HEK293 (cell line): ENCODE results near the gene PHACTR3.

Source experiments
- CTCF ChIA-PET: fragments of 350-600 bp; formaldehyde crosslinking; extraction: SDS; loops from one replicate; lab custom pipeline; 2021; ENCODE audit warnings: antibody characterized with exemption; lab: Yijun Ruan, JAX
- POLR2A ChIA-PET: fragments of 300-600 bp; formaldehyde crosslinking; extraction: SDS; loops from one replicate; lab custom pipeline; 2020; ENCODE audit warnings: antibody characterized with exemption, inconsistent platforms; lab: Yijun Ruan, JAX
- H3K27ac ChIP-seq: fragments of 200-500 bp; sonication (Bioruptor generic); 2 replicates; pipeline ENCODE4 v1.5.1; 2014; ENCODE audit warnings: low read depth, low read length, control low read depth, inconsistent platforms; ENCODE audit errors: extremely low read depth
- H3K36me3 ChIP-seq, 2 experiments: fragments of 200-500 bp in 1 of 2; sonication (Bioruptor generic) in 1 of 2; 1 replicate in 1 of 2; 2 replicates in 1 of 2; pipeline ENCODE4 v1.5.1; 2014 to 2017; ENCODE audit warnings: inconsistent platforms in 2 of 2, low read length in 2 of 2; ENCODE audit not compliant: control insufficient read depth in 2 of 2, insufficient read depth in 1 of 2
- H3K4me1 ChIP-seq: fragments of 200-500 bp; sonication (Bioruptor generic); 2 replicates; pipeline ENCODE4 v1.5.1; 2014; ENCODE audit warnings: mild to moderate bottlenecking, low read length, inconsistent platforms; ENCODE audit not compliant: control insufficient read depth, insufficient read depth
- H3K4me3 ChIP-seq: 2 replicates; pipeline ENCODE4 v1.5.1; 2011; ENCODE audit warnings: low read depth, mild to moderate bottlenecking, control low read depth, low read length, moderate library complexity
- H3K9me3 ChIP-seq: fragments of 200-500 bp; sonication (Bioruptor generic); 2 replicates; pipeline ENCODE4 v1.5.1; 2014; ENCODE audit warnings: low read depth, low read length, inconsistent platforms; ENCODE audit not compliant: control insufficient read depth, insufficient read depth
- GFI1B ChIP-seq: fragments of 450-650 bp; formaldehyde crosslinking; IDR thresholded peaks from 2 replicates; pipeline ENCODE4 v1.5.1; 2016; ENCODE audit warnings: missing biosample characterization, missing genetic modification characterization
- MZF1 ChIP-seq: fragments of 450-650 bp; formaldehyde crosslinking; IDR thresholded peaks from 2 replicates; pipeline ENCODE4 v1.5.1; 2017; ENCODE audit warnings: missing biosample characterization, missing genetic modification characterization, borderline replicate concordance
- TRIM28 ChIP-seq: IDR thresholded peaks from 2 replicates; pipeline ENCODE4 v1.6.1; 2011; ENCODE audit warnings: low read length, control low read depth, borderline replicate concordance
- ZBTB17 ChIP-seq: fragments of 450-650 bp; formaldehyde crosslinking; IDR thresholded peaks from 2 replicates; pipeline ENCODE4 v1.5.1; 2016; ENCODE audit warnings: missing biosample characterization, missing genetic modification characterization
- ZBTB49 ChIP-seq: fragments of 450-650 bp; formaldehyde crosslinking; IDR thresholded peaks from 2 replicates; pipeline ENCODE4 v1.5.1; 2016; ENCODE audit warnings: missing biosample characterization, missing genetic modification characterization, low read depth
- ZBTB6 ChIP-seq: fragments of 450-650 bp; formaldehyde crosslinking; IDR thresholded peaks from 2 replicates; pipeline ENCODE4 v1.5.1; 2017; ENCODE audit warnings: missing biosample characterization, missing genetic modification characterization
- ZNF10 ChIP-seq: fragments of 450-650 bp; formaldehyde crosslinking; IDR thresholded peaks from 2 replicates; pipeline ENCODE4 v1.5.1; 2017; ENCODE audit warnings: missing biosample characterization, missing genetic modification characterization
- ZNF157 ChIP-seq: fragments of 450-650 bp; formaldehyde crosslinking; IDR thresholded peaks from 2 replicates; pipeline ENCODE4 v1.5.1; 2016; ENCODE audit warnings: missing biosample characterization, missing genetic modification characterization
- ZNF174 ChIP-seq: fragments of 450-650 bp; formaldehyde crosslinking; IDR thresholded peaks from 2 replicates; pipeline ENCODE4 v1.5.0; 2017; ENCODE audit warnings: missing biosample characterization, mild to moderate bottlenecking, missing genetic modification characterization
- ZNF354C ChIP-seq: fragments of 450-650 bp; formaldehyde crosslinking; IDR thresholded peaks from 2 replicates; pipeline ENCODE4 v1.5.1; 2016; ENCODE audit warnings: missing biosample characterization, missing genetic modification characterization, low read depth, borderline replicate concordance
- ZNF404 ChIP-seq: fragments of 450-650 bp; formaldehyde crosslinking; IDR thresholded peaks from 2 replicates; pipeline ENCODE4 v1.5.1; 2017; ENCODE audit warnings: missing biosample characterization, missing genetic modification characterization
- ZNF513 ChIP-seq: fragments of 450-650 bp; IDR thresholded peaks from 2 replicates; pipeline ENCODE4 v1.5.1; 2018; ENCODE audit warnings: missing biosample characterization, missing genetic modification characterization
- ZNF580 ChIP-seq: fragments of 450-650 bp; formaldehyde crosslinking; IDR thresholded peaks from 2 replicates; pipeline ENCODE4 v1.5.1; 2016; ENCODE audit warnings: missing biosample characterization, missing genetic modification characterization
- ZNF837 ChIP-seq: fragments of 450-650 bp; formaldehyde crosslinking; IDR thresholded peaks from 2 replicates; pipeline ENCODE4 v1.5.1; 2016; ENCODE audit warnings: missing biosample characterization, missing genetic modification characterization

Gene PHACTR3

GRCh38 chr20:59802018-59802417 is 197.7 kb downstream of the PHACTR3 start (continued):
- no peak for TF ChIP-seq ZNF174 (tag by site-specific recombination)
- no peak for TF ChIP-seq GFI1B (tag by site-specific recombination)
- no peak for TF ChIP-seq ZBTB49 (tag by site-specific recombination)
- TF ChIP-seq ZNF580: no peak

GRCh38 chr20:59802471-59803221 is 198.3 kb downstream of the PHACTR3 start:
- no peaks in the 10 kb centered on the region for H3K4me1 ChIP-seq
- TF ChIP-seq ZNF157 (tag by site-specific recombination): no peak
- TF ChIP-seq ZBTB17 (tag by site-specific recombination): no peak
- TF ChIP-seq TRIM28: no peak
- TF ChIP-seq ZNF837 (tag by site-specific recombination): no peak
- TF ChIP-seq ZBTB6 (tag by site-specific recombination): no peak
- no peak overlapping the region for H3K27ac ChIP-seq
- CTCF ChIA-PET: no interaction called here
- no peak overlapping the region for H3K4me3 ChIP-seq
- H3K9me3 ChIP-seq: no peaks in the 10 kb centered on the region
- H3K36me3 ChIP-seq: no peaks in the 10 kb centered on the region
- POLR2A ChIA-PET: no interaction called here

- TF ChIP-seq ZBTB49 (tag by site-specific recombination): no peak
- no peak for TF ChIP-seq ZNF10 (tag by site-specific recombination)
- no peaks in the 10 kb centered on the region for H3K4me1 ChIP-seq
- H3K27ac ChIP-seq: no peak overlapping the region
- CTCF ChIA-PET: interaction anchor here (1.0 kb wide), 1 partner anchor 46 kb away, joined by 3 read pairs; no protein-coding TSS in a partner anchor
- H3K36me3 ChIP-seq: no peaks in the 10 kb centered on the region
- POLR2A ChIA-PET: no interaction called here
- no peaks in the 10 kb centered on the region for H3K9me3 ChIP-seq
- no peak overlapping the region for H3K4me3 ChIP-seq
Measured at GRCh38 chr20:59804347-59804746, 200.0 kb downstream of the PHACTR3 start.

GRCh38 chr20:59804871-59805665 is 200.7 kb downstream of the PHACTR3 start:
- no peak overlapping the region for H3K27ac ChIP-seq
- H3K36me3 ChIP-seq: no peaks in the 10 kb centered on the region
- ChIA-PET POLR2A (no interaction called here), CTCF (no interaction called here)
- H3K4me3 ChIP-seq: no peak overlapping the region
- H3K4me1 ChIP-seq: no peaks in the 10 kb centered on the region
- no peaks in the 10 kb centered on the region for H3K9me3 ChIP-seq
- TF ChIP-seq ZNF404 (tag by site-specific recombination): no peak
- TF ChIP-seq ZBTB49 (tag by site-specific recombination): no peak
- no peak for TF ChIP-seq ZNF354C (tag by site-specific recombination)
- no peak for TF ChIP-seq MZF1 (tag by site-specific recombination)
- TF ChIP-seq ZNF513 (tag by site-specific recombination): no peak
- TF ChIP-seq ZBTB6 (tag by site-specific recombination): no peak
